HG03039 (cell line): ENCODE results near the gene HRH3.

Experiments used
- ATAC-seq: cut with Tn5 transposase; IDR thresholded peaks from one replicate; pipeline ENCODE4 v1.9.1; 2021; ENCODE audit warnings: mild to moderate bottlenecking, moderate library complexity; ENCODE audit not compliant: unreplicated experiment

The HRH3 gene

DNA sequence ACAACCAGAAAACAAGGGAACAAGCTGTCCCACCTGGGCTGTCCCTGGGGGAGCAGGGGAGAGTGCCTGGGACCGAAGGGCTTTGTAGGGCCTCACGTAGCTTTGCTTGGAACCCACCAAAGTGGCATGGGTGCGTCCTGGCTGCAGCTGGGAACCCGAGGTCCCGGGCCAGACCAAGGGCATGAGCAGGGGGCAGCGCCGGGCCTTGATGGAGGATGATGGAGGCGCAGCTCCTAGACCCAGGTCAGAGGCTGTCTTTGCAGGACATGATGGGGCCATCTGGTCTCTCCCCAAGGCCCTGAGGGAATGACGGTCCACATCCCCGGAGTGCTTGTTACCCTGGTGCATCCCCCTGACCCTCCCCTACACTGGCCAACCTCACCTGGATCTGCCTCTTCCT lies 10.6 kb upstream of the HRH3 start:
- ATAC-seq, result no peak

GRCh38 chr20:62230276-62230675 lies 10.2 kb upstream of the HRH3 start:
- no peak for ATAC-seq

- no peak for ATAC-seq
Measured at GRCh38 chr20:62229667-62230066, 9.6 kb upstream of the HRH3 start.

DNA sequence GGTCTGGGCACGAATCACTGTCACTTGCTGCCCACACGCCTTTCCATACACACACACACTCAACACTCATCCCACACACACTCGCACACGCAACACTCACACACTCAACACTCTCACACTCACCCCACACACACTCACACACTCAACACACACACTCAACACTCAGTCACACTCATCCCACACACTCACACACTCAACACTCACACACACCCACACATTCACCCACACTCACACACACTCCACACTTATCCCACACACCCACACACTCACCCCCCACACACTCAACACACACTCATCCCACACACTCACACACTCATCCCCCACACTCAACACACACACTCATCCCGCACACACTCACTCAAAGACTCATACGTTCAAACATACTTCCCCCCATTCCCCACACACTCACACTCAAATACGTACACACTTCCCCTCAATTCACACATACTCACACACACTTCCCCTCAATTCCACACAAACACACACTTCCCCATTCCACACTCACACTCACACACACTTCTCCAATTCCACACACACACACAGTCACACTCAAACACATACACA lies 9.0 kb upstream of the HRH3 start:
- ATAC-seq, result no peak

DNA sequence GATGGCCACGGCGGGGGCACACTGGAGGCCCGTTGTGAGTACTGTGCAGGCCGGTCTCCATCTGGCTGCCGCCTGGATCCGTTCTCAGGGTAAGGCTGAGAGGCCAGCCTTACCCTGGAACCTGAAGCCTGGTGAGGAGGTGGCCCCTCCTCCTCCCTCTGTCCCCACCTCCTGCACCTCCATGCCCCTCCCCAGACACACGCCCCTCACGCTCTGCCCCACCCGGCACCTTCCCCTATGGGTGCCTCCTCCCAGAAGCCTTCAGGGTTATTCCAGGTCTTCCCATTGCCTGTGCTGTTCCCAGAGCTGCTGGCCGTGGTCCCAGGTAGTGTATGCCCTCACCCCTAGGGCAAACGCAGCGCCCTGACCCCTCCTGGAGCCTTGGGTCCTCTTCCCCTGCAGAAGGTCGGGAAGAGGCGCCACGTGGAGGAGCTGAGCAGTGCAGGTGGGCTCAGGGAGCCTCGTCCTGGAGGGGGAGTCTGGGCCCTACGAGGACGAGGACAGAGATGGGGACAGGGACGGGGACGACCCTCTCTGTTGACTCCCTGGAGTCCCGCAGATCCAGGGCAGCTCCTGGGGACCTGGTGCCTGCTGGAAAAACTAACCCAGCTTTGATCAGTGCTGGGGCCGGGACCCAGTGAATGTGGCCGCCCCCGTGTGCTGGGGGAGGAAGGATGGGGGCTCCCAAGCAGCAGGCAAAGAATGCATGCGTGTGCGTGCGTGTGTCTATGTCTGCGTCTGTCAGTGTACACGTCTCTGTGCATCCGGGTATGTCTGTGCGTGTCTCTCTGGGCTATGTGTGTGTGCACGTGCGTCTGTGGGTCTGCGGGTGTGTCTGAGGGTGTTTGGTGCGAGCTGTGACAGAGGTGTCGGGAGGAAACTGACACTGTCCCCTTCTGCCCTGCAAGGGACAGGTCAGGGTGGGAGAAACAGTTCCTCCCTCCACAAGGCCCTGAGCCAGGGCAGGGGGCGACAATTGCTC lies 8.2 kb upstream of the HRH3 start:
- no peak for ATAC-seq

DNA sequence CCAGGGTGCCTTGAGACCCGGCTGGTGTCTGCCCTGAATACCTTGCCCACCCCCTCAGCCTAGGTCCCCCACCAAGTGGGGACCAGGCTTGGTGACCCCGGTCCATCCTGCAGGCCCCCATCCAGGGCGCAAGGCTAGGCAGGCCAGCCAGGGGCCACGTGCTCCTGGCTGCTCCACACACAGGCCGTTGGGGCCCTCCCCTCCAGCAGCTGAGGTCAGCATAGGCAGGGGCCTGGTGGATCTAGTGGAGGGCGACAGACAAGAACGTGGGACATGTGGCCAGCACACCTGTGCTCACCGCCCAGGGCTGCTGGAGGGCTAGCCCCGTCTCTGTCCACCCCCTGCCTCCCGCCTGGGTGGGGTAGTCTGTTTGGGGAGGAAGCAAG lies 7.5 kb upstream of the HRH3 start:
- no peak for ATAC-seq

- no peak for ATAC-seq
Measured at GRCh38 chr20:62226707-62227590, 6.9 kb upstream of the HRH3 start.

- ATAC-seq, result no peak
Measured at GRCh38 chr20:62225820-62226635, 6.0 kb upstream of the HRH3 start.

- no peak for ATAC-seq
Measured at GRCh38 chr20:62225026-62225425, 4.9 kb upstream of the HRH3 start.

DNA sequence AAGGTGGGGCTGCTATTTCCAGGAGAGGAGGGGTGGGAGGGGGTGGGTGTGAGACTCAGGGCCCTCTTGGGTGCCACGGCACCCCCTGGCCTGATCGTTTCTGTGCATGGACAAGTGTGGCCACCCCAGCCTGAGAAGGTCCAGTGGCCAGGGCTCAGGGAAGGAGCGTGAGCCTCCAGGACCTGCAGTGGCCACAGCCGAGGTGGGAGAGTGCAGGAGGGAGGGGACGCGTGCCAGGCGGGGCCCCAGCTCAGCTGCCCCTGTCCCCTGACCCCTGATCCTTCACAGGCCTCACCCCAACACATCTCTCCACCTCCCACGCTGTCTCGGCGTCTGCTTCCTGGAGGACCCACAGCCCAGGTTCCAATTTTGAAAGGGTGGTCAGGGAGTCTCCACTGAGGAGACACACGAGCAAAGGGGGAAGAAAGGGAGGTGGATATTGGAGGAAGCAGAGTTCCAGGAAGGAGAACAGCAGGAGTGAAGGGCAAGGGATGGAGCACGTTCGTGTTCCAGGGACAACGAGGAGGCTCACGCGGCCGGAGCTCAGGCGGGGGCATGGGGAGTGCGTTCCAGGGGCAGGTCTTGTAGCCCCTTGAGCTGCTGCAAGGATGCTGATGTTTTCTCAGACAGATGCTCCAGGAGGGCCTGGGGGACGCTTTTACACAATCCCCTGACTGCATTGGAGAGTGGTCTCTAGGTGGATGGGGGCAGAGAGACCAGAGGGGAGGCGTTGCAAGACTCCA lies 4.2 kb upstream of the HRH3 start:
- no peak for ATAC-seq

- ATAC-seq, result no peak
Measured at GRCh38 chr20:62223571-62223970, 3.5 kb upstream of the HRH3 start.

DNA sequence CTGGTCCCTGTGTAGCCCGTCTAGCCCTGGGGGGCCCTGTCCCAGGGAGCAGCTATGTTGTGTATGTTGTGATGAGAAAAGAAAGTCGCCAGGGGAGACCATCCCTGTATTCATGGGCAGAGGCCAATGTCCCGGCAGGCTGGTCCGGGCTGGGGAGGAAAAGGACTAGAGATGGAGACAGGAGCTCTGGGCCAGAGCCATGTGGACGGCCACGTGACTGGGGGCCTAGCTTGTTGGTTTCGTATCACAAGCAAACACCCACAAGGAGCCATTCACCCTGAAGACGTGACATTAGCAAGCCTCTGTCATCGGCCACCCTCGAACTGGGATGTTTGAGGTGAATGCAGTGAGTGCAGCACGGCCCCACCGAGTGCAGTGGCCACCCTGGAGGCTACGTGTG lies 2.9 kb upstream of the HRH3 start:
- no peak for ATAC-seq

DNA sequence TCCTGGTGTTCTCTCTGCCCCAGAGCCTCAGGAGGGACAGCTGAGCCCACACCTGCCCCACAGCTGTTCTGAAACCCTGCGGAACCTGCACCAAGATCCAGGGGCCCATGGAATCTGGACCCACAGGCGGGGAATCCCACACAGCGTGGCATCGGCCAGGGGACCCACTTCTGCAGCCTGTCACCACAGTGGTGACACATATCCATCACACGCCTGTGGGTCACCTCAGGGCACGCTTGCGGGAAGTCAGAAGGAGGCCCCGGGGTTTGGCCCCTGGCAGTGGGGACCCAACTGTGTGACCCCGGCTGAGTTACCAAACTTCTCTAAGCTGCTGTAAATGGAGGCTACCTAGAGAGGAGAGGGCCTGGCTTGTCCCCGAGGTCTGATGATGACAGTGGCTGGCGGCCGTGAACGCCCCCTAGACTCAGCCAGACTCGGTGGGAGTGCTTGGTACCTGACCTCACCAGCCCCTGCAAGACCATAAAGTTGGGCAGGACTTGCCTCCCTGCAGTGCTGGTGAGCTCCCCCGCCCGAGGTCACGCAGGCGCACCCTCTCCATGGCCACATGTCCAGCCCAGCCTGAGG lies 2.3 kb upstream of the HRH3 start:
- no peak for ATAC-seq

DNA sequence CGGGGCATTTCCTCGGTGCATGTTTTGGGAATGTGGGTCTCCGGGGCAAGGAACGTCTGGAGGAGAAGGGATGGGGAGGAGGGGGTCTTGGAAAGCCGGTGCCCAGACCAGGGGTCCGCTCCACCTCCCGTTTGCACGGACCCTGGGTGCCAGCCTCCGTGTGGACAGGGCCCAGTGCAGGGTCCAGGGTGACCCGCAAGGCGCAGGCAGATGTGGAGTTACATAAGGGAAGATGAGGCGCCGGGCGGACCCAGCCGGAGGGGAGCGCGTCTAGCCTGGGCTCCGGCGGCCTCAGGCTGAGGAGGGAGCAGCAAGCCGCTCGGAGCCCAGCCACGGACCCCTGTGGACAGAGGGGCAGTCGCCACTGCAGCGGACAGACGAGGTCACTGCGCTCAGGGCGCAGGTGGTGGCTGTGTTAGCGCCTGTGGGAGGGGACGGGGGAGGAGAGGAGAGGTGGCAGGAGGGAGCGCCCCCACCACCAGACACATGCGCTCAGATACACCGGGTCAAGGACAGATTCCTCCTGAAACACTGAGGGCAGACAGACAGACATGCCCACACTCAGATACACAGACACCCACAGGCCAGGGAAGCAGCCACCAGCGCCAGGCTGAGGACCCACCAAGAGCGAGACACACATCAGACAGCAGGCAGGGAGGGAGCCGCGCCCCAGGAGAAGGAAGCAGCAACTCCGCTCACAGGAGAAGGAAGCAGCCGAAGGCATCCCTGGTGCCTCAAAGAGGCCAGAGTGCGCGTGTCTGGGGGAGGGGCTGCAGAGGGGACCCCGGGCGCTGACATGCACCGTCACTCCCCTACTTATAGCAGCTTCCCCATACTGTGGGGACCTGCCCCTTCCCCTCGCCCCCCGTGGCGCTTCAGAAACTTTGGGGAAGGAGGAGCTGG lies 839 bp upstream of the HRH3 start:
- no peak for ATAC-seq

GRCh38 chr20:62219101-62219991 lies 732 bp downstream of the HRH3 start:
- no peak for ATAC-seq

DNA sequence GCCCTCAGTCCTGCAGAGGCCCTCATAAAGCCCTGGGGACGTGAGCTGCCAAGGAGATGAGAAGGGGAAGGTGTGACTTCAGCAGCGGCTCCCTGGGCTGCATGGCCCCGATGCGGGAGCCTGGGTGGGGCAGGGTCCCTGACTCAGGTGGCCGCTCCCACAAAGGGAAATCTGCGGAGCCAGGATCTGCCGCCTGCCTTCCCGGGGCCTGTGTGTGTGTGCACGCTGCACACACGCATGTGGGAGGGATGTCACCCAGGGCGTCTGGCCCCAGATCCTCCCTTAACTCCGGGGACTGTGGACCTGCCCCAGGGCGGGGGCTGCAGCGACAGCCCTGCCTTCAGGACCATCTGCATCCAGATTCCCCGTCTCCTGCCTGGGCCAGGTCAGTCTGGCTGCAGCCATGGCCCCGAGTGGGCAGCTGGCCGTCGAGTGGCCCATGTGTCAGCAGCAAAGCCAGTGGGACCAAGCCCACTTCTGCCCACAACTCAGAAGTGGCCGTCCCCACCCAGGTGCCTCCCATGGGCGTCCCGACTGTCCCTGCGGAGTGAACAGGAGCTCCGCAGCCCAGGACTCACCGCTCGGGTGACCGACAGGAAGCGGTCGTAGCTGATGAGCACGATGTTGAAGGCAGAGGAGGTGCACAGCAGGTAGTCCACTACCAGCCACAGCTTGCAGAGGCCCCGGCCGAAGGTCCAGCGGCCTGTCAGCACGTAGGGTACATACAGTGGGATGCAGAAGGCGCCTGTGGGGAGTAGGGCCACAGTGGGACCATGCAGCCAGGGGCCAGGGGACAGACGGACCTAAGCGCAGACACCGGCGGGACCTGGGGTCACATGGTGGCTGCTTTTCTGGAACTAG lies 1.9 kb downstream of the HRH3 start:
- no peak for ATAC-seq
